Thyroid gland (tissue), 4 donors: Measurements from ENCODE around the gene TMEM37.

ENCODE experiments used
- POLR2A ChIP-seq, 2 donors: fragments of 450-650 bp; IDR thresholded peaks; one replicate each; pipeline ENCODE4 v1.6.1; 2017; ENCODE audit warnings: antibody characterized with exemption in 2 of 2, mild to moderate bottlenecking in 2 of 2, moderate library complexity in 1 of 2
- TF ChIP-seq, protein P1 (sequence below), 6 experiments: fragments of 200-600 bp in 3 of 6; fragments of 450-650 bp in 3 of 6; sonication (generic) in 3 of 6; IDR thresholded peaks; one replicate each; pipeline ENCODE4 v1.5.1; 2016 to 2019; ENCODE audit warnings: antibody characterized with exemption in 6 of 6, mild to moderate bottlenecking in 2 of 6, inconsistent platforms in 1 of 6, moderate library complexity in 1 of 6

- TF ChIP-seq, protein P1, sequence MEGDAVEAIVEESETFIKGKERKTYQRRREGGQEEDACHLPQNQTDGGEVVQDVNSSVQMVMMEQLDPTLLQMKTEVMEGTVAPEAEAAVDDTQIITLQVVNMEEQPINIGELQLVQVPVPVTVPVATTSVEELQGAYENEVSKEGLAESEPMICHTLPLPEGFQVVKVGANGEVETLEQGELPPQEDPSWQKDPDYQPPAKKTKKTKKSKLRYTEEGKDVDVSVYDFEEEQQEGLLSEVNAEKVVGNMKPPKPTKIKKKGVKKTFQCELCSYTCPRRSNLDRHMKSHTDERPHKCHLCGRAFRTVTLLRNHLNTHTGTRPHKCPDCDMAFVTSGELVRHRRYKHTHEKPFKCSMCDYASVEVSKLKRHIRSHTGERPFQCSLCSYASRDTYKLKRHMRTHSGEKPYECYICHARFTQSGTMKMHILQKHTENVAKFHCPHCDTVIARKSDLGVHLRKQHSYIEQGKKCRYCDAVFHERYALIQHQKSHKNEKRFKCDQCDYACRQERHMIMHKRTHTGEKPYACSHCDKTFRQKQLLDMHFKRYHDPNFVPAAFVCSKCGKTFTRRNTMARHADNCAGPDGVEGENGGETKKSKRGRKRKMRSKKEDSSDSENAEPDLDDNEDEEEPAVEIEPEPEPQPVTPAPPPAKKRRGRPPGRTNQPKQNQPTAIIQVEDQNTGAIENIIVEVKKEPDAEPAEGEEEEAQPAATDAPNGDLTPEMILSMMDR (IDR thresholded peaks at IDR 0.05), result no peak
- no peak for TF ChIP-seq POLR2A (IDR thresholded peaks at IDR 0.05)
Measured at GRCh38 chr2:119419065-119419464, 12.6 kb upstream of the TMEM37 start.
